Hematopoietic multipotent progenitor cell treated with erythropoietin and hydrocortisone succinate and interleukin-3 and kit ligand, for 17 days (in vitro differentiated cells): ENCODE results near the gene LINGO4.

Experiments
- DNase-seq: peaks from one replicate; pipeline ENCODE4 v3.0.0-alpha.2; 2015; ENCODE audit warnings: low spot score

Gene LINGO4

GRCh38 chr1:151805066-151805820 is at the start of gene LINGO4:
Gene LINGO4, minus strand, starts transcription at chr1:151805419. Its CDS starts 2,715 bp downstream, at chr1:151802704.
- DNase-seq: no peak

- no peak for DNase-seq
Observed at GRCh38 chr1:151854658-151855057, 49.4 kb upstream of the LINGO4 start.

DNA sequence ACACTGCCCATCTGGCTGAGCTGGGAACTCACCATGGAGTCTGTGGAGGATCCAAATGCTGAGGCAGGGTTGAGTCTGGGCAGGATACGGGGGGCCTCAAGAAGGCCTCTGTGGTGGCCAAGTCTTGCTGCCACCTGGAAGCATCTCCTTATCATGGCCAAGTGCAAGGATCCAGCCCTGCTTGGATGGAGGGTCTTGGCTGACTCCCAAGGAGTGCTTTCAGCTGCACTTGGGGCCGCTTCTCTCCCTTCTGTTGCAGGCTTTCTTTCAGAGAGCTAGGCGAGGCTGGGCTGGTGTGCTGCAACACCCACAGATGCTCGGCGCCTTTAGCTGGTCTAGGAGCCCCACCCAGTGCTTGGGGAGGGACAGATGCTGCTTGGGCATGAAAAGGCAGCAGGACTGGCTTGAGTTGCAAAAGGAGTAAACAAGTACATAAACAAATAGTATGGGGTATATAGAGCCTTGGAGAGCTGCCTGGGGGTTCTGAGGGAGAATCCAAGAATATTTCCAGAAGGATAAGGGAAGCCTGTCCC is 48.3 kb upstream of the LINGO4 start, which contains the start of gene THEM5:
TSS of gene THEM5 (minus strand) at position 302 of the 533 bp plus-strand sequence. CDS start at position 155, 147 bp downstream.
- peak; percentile 68 for DNase-seq

GRCh38 chr1:151852733-151853132 is 47.5 kb upstream of the LINGO4 start:
- DNase-seq: no peak

GRCh38 chr1:151851886-151852285 is 46.7 kb upstream of the LINGO4 start:
- no peak for DNase-seq

GRCh38 chr1:151849871-151850270 is 44.7 kb upstream of the LINGO4 start:
- DNase-seq: no peak

DNA sequence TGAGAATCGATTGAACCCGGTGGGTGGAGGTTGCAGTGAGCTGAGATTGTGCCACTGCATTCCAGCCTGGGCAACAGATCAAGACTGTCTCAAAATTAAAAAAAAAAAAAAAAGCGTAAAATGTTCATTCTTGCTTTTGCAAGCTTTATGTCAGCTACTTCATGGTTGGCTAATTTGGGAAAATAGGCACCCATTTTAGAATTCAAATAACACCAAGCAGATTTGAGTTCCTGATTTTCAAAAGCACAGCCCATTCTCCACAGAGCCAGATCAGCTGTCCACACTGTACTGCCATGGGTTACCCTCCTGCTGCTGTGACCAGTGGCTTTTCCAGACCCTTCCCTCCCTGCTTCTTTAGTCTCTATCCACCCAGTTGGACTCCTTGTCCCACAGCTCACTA is 43.9 kb upstream of the LINGO4 start:
- no peak for DNase-seq

DNA sequence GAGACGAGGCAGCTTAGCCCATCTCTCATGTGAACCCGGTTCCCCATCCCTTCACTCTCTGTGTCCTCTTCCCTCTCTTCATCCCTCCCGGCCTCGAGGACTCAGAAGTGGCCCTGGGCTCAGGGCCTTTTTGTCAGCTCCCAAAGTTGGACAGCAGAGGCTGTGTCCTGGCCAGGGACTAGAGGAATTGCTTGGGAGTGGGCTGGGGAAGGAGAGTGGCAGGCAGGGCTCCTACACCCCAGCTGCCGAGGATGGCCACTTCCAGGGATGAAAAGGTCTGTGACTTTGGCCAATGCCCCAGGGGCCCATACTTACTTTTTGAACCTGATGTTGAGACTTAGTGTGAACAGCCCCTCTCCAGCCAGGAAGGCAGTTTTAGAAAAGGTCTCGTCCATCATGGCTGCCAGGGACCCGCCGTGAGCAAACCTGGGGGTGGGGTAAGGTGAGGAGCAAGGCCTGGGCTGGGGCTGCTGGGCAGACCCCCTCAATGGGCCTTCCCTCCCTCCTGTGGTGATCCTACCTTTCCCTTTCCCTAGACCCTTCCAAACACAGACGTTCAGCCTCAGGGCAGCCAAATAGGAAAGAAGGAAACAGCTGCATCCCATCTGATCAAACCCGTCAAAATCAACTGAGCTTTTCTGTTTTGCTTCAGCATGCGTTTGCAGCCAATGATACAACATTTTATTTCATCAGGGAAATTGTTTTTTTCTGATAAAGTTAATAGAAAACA is 42.8 kb upstream of the LINGO4 start:
- no peak for DNase-seq

- no peak for DNase-seq
Observed at GRCh38 chr1:151846686-151847237, 41.5 kb upstream of the LINGO4 start.

GRCh38 chr1:151846062-151846568 is 40.9 kb upstream of the LINGO4 start:
- DNase-seq: no peak

- DNase-seq: no peak
Observed at GRCh38 chr1:151843398-151843797, 38.2 kb upstream of the LINGO4 start.

- no peak for DNase-seq
Observed at GRCh38 chr1:151841141-151841540, 35.9 kb upstream of the LINGO4 start.

GRCh38 chr1:151840421-151840820 is 35.2 kb upstream of the LINGO4 start:
- no peak for DNase-seq

- DNase-seq: no peak
Observed at GRCh38 chr1:151839457-151840403, 34.5 kb upstream of the LINGO4 start, which contains the start of gene C2CD4D. Gene C2CD4D, minus strand, starts transcription at chr1:151839820. Its CDS starts 831 bp downstream, at chr1:151838989.

DNA sequence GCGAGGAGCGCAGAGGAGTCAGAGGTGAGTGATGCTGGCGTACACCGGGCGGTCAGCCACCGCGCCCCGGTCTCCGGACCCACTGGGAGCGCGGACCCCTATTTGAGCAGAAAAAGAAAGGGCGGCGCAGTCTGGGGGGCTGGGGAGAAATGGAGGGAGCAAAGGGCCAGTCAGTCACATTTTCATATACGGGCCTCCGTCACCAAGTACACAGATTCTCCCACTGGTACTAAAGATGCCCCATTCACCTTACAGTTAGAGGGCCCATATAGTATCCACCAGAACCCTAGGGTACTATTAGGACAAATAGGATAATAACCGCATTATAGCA is 33.8 kb upstream of the LINGO4 start:
- no peak for DNase-seq

GRCh38 chr1:151838222-151839081 is 33.2 kb upstream of the LINGO4 start:
- DNase-seq: no peak

GRCh38 chr1:151837884-151838221 is 32.6 kb upstream of the LINGO4 start:
- DNase-seq: no peak

DNA sequence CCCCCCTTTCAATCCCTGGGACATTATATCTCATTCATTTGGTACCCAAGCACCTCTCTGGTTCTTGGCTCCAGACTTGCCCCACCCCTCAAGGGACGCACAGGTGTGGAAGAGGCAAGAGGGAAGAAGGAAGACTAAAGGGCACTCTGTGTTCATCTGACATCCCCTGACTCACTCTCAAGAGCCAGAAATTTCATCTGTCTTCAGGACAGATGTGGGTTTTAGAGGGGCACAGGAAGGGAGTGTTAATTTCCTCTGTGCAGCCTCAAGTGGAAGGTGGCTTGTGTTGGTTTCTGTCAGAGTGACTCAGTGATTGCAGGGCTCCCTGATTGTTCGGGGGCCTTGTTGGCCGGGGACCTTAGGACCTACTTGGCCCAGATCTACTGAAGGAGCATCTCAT is 32.0 kb upstream of the LINGO4 start:
- DNase-seq: no peak

DNA sequence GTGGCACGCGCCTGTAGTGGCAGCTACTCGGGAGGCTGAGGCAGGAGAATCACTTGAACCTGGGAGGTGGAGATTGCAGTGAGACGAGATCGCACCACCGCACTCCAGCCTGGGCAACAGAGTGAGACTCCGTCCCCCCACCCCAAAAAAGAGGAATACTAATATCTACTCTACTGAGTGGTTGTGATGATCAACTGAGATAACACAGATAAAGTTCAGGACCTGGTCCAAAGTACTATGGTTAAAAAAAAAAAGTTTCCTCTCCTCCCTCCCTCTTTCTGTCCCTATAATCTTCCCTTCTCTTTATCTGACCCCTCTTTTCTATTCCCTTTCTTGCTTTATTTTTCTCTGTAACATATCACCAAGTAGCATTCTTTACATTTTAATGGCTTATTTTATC is 30.4 kb upstream of the LINGO4 start:
- no peak for DNase-seq

DNA sequence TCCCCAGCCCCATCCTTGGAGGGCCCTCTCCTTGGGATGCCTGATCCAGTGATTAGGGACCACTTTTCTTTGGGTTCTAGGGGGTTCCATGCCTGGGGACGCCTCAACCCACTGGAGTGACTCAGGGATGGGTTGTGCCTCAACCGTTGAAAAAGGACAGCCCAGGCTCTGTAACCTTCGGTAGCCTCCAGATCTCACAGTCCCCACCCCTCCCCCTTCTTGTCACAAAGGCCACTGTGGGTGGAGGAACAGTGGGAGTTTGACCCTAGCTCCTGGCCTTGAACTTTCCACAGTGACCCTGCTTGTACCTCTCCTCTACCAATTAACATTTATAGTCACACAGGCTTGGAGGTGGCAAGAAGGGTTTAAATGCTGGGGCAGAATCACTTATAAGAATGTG is 29.0 kb upstream of the LINGO4 start:
- no peak for DNase-seq
